Measurements from ENCODE around the gene IL1RL2.

IL1RL2 gene

GRCh38 chr2:102141970-102142828 is 44.6 kb upstream of the IL1RL2 start, which contains the start of gene IL1R1:
IL1R1 (plus strand) TSS chr2:102142746; CDS start chr2:102157725, 14,979 bp downstream.
- TF ChIP-seq SIN3A (IDR thresholded peaks at IDR 0.05; ENCODE audit: borderline replicate concordance, insufficient read depth, low read length): no peak
- 0 out of 4 replicates have a peak, but pooled peaks of 1 of the 2 experiments have one; percentile 11 for TF ChIP-seq REST (IDR thresholded peaks at IDR 0.05; ENCODE audit: insufficient read depth in 1 of 2, low read depth in 2 of 2, low read length in 2 of 2)
- TF ChIP-seq POLR2AphosphoS5 (IDR thresholded peaks at IDR 0.05; ENCODE audit: low read depth, low read length): no peak; the same call in 1 of the 2 replicates
- TF ChIP-seq TAF1 (IDR thresholded peaks at IDR 0.05; ENCODE audit: borderline replicate concordance, insufficient read depth, low read length): 0 out of 2 replicates have a peak, but pooled peaks have one; percentile 42

DNA sequence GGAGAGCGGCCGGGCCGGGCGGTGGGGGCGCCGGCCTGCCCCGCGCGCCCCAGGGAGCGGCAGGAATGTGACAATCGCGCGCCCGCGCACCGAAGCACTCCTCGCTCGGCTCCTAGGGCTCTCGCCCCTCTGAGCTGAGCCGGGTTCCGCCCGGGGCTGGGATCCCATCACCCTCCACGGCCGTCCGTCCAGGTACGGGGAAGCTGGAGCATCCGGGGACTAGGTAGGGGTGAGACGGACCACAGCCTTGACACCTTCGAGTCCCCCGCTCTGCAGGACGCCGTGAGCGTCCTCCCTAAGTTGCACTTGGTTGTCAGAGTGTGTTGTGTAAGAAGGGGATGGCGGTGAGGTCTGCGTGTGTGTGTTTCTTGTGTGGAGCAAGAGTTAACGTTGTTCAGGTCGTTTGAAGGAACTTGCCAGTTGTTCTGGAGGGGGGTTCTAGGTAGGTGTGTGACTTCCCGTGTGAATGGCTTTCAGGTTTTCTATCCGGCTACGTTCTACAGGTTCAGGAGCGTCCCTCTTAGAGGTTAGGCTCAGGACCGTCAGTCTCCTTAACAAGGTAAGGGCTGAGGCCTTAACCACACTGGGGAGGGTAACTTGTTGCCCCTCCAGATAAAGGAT is 43.9 kb upstream of the IL1RL2 start:
- no peak for TF ChIP-seq FOXP2 (optimal IDR thresholded peaks at IDR 0.05; ENCODE audit: borderline replicate concordance, extremely low read depth, extremely low read length, insufficient read depth)

GRCh38 chr2:102143450-102143985 is 43.3 kb upstream of the IL1RL2 start:
- no peak for TF ChIP-seq TAF1 (IDR thresholded peaks at IDR 0.05; ENCODE audit: borderline replicate concordance, insufficient read depth, low read length)
- TF ChIP-seq SIN3A (IDR thresholded peaks at IDR 0.05; ENCODE audit: borderline replicate concordance, insufficient read depth, low read length): no peak
- TF ChIP-seq REST (IDR thresholded peaks at IDR 0.05; ENCODE audit: insufficient read depth in 1 of 2, low read depth in 2 of 2, low read length in 2 of 2): no peak
- TF ChIP-seq POLR2AphosphoS5 (IDR thresholded peaks at IDR 0.05; ENCODE audit: low read depth, low read length): no peak
- TF ChIP-seq FOXP2 (optimal IDR thresholded peaks at IDR 0.05; ENCODE audit: borderline replicate concordance, extremely low read depth, extremely low read length, insufficient read depth): peak; percentile 30

DNA sequence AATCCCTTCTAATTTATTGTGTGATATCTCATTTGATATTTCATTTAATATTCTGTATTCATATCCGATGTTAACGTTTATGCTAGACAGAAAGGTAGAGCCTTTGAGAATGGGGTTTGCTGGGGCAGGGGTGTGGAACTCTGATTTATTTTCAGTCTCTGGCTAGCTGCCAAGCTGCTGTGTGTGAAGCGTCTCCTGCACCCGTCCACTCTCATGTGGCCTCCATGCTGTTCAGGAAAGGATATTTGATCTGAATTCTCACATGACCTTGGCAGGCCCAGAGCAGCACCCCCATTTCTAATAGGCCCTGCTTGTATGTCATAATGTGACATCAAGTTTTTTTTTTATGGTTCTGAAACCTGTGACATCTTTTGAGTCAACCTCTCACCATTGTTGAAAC is 42.7 kb upstream of the IL1RL2 start:
- TF ChIP-seq TAF1 (IDR thresholded peaks at IDR 0.05; ENCODE audit: borderline replicate concordance, insufficient read depth, low read length): no peak
- no peak for TF ChIP-seq POLR2AphosphoS5 (IDR thresholded peaks at IDR 0.05; ENCODE audit: low read depth, low read length)
- TF ChIP-seq FOXP2 (optimal IDR thresholded peaks at IDR 0.05; ENCODE audit: borderline replicate concordance, extremely low read depth, extremely low read length, insufficient read depth): no peak
- TF ChIP-seq REST (IDR thresholded peaks at IDR 0.05; ENCODE audit: insufficient read depth in 1 of 2, low read depth in 2 of 2, low read length in 2 of 2): no peak
- no peak for TF ChIP-seq SIN3A (IDR thresholded peaks at IDR 0.05; ENCODE audit: borderline replicate concordance, insufficient read depth, low read length)

DNA sequence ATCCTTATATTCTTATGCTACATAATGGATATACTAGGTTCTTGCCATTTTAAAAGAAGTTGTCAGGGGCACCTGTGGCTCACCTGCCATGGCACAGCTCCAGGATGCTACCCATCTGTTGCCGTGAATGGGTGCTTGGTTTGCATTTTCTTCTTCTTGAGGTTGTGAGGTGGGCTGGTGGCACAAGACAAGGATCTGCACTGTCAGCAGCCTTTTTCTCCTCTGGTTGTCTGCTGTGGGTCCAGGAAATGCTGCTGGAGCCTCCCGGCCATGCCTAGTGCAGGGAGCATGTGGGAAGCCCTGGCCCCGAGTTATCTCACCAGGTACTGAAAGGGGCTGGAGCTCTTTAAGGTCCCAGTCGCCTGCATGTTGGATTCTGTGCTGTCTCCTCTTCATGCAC is 41.7 kb upstream of the IL1RL2 start:
- TF ChIP-seq SIN3A (IDR thresholded peaks at IDR 0.05; ENCODE audit: borderline replicate concordance, insufficient read depth, low read length) (no peak), REST (IDR thresholded peaks at IDR 0.05; ENCODE audit: insufficient read depth in 1 of 2, low read depth in 2 of 2, low read length in 2 of 2) (no peak), FOXP2 (optimal IDR thresholded peaks at IDR 0.05; ENCODE audit: borderline replicate concordance, extremely low read depth, extremely low read length, insufficient read depth) (no peak), TAF1 (IDR thresholded peaks at IDR 0.05; ENCODE audit: borderline replicate concordance, insufficient read depth, low read length) (no peak), POLR2AphosphoS5 (IDR thresholded peaks at IDR 0.05; ENCODE audit: low read depth, low read length) (no peak)

Data from PFSK-1 (cell line).